NCI-H82 treated with DMSO at 0.1 percent for 48 hours (cell line): ENCODE data around the gene WFDC10A.
A peak's percentile ranks its signal among the peaks of the same experiment; 100 is the strongest.
"Not testable (repeated sequence)": the region's sequence is repeated elsewhere in the genome, so short reads cannot be mapped to it uniquely, and the experiment has no call there.

ENCODE experiments used
- DNase-seq: peaks from one replicate; lab custom pipeline; 2025; ENCODE audit not compliant: unreplicated experiment; lab: John Stamatoyannopoulos, UW

WFDC10A gene

DNA sequence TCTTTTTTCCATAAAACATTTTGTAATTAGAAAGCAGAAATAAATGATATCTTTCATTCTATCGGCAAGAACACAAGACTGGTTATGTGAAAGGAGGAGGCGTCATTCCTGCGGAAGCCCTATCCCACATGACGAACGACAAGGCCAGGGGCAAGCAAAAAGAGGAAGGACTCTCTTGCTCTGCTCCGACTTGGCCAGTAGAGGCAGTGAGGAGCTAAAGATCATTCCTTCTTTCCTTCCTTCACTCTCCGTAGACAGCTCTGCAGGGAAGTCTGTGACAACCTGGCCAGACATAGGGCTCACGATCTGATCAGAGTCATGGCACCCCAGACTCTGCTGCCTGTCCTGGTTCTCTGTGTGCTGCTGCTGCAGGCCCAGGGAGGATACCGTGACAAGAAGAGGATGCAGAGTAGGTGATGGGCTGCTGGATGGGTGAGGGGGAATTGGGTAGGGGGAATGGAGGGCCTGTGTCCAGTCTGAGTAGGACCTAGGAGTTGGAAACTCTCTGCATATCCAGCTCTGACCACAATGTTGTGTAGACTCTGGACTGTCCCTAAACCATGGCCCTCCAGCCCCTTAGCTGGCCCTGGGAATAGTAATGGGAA lies at the start of gene WFDC10A:
Gene WFDC10A (plus strand): TSS at position 244 of the 605 bp plus-strand sequence. CDS start 75 bp downstream, at position 319.
- DNase-seq, result peak; percentile 62

DNA sequence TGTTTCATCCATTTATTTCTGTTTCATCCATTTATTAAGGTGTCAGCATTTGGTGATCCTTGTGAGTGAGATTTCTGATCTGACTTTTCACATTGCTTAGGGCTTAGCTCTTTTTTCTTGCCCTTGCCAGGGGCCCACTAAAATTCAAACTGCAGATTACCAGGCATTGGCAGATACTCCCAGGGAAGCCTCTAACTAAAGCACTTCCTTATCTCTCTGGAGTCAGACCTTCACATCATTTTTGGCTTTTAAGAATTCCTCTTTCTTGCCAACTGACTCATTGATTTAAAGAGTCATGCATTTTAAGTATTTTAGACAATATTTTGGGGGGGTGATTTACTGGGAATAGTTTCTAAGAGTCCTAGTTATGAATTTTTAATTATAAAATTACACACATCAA lies 47.8 kb upstream of the WFDC10A start:
- no peak for DNase-seq

DNA sequence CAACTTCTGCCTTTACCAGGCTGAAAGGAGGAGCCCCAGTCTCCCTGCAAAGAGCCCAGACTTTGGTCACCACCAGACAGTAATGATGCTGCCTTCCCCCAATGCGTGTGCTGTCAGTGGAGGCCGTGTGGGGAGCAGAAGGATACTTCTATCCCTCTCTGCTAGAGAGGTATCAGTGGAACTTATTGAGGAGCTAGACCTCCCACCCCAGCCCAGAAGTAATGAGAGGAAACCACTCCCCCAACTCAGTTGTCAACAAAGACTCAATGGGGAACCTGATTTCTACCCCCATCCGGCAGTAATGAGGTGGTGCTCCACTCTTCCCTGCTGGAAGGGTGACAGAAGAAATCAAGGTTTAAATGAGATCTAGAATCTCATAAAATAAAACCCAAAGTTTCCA lies 46.0 kb upstream of the WFDC10A start:
- no peak for DNase-seq

- not testable (repeated sequence) for DNase-seq
Observed at GRCh38 chr20:45584294-45584693, 45.2 kb upstream of the WFDC10A start.

- DNase-seq, result not testable (repeated sequence)
Observed at GRCh38 chr20:45585986-45586385, 43.6 kb upstream of the WFDC10A start.

- no peak for DNase-seq
Observed at GRCh38 chr20:45588800-45589199, 40.7 kb upstream of the WFDC10A start.

- DNase-seq, result no peak
Observed at GRCh38 chr20:45589725-45590124, 39.8 kb upstream of the WFDC10A start.

GRCh38 chr20:45592574-45593189 lies 36.9 kb upstream of the WFDC10A start:
- peak; percentile 41 for DNase-seq

- DNase-seq, result no peak
Observed at GRCh38 chr20:45593498-45593897, 36.0 kb upstream of the WFDC10A start.

DNA sequence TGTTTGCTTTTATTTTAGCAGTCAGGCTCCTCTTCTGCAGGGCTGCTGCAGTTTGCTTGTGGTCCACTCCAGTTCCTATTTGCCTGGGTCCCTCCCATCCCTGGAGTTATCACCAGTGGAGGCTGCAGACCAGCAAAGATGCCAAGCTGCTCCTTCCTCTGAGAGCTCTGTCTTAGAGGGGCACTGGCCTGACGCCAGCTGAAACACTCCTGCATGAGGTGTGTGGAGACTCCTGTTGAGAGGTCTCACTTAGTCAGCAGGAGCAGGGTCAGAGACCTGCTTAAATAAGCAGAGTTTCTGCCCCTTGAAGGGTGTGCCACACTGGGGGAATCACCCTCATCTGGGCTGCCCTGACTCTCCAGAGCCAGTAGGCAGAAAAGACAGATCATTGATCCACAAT lies 34.3 kb upstream of the WFDC10A start:
- no peak for DNase-seq

DNA sequence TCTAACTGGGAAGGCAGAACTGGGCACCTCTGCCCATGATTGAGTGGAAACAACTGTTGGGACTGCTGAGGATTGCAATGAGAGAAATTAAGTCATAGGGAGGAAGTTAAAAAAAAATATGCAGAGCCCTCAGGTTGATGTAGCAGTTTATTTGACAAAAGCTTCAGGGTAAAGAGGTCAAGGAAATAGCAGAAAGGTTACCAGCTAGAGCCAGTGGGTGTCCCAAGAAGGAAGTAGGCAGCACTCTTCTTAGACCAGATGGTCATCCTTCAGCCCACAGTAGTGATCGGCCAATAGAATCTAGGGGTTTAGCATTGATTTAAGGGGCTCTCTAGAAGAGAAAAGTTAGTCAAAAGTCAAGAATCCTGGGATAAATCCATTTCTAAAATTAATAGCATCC lies 21.7 kb upstream of the WFDC10A start:
- DNase-seq, result no peak

- no peak for DNase-seq
Observed at GRCh38 chr20:45611054-45611453, 18.5 kb upstream of the WFDC10A start.

GRCh38 chr20:45612314-45612713 lies 17.2 kb upstream of the WFDC10A start:
- no peak for DNase-seq

DNA sequence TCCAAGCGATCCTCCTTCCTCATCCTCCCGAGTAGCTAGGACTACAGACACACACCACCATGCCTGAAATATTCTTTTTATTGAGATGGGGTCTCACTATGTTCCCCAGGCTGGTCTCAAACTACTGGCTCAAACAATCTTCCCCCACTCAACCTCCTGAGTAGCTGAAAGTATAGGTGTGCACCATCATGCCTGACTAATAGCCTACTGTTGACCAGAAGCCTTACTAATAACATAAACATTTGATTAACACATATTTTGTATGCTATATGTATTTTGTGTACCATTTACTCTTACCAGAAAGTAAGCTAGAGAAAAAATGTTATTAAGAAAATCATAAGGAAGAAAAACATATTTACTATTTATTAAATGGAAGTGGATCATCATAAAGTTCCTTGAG lies 11.9 kb upstream of the WFDC10A start:
- no peak for DNase-seq

- DNase-seq, result no peak
Observed at GRCh38 chr20:45621593-45621992, 7.9 kb upstream of the WFDC10A start.

DNA sequence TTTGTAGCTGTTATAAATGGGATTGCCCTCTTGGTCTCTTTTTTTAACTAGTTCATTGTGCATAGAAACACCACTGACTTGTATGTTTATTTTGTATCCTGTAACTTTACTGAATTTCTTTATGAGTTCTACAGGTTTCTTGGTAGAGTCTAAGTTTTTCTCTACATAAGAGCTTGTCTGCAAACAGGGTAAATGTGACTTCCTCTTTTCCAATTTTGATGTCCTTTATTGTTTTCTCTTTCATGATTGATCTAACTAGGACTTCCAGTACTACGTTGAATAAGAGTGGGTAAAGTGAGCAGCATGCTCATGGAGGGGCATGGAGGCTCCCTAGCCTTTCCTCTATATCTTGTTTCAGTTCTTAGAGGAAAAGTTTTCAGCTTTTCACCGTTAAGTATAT lies 3.0 kb upstream of the WFDC10A start:
- DNase-seq, result no peak

GRCh38 chr20:45630371-45630770 lies 832 bp downstream of the WFDC10A start:
- no peak for DNase-seq

DNA sequence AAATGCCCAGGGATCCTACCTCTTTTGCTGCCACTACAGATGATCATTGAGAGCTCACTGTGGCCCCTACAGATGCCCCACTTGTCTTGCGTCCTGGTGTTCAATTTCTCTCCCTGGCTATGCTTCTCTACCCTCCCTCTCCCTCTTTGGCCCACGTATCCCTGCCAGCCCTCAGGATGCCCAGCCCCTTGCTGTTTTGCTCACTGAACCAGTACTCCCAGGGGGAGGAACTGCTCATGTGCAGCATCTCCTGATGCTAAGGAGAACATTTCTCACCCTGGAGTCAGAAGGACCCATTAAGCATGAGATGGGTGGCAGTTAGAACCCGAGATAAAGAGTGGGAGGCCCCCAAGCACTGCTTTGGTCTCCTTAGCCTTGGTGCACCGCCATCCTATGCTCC lies 1.6 kb downstream of the WFDC10A start, which contains the start of gene WFDC9:
Gene WFDC9 (minus strand): TSS at position 101 of the 400 bp plus-strand sequence. CDS start 21,103 bp downstream, outside the sequence.
- DNase-seq, result no peak

- no peak for DNase-seq
Observed at GRCh38 chr20:45636513-45636912, 7.0 kb downstream of the WFDC10A start.

DNA sequence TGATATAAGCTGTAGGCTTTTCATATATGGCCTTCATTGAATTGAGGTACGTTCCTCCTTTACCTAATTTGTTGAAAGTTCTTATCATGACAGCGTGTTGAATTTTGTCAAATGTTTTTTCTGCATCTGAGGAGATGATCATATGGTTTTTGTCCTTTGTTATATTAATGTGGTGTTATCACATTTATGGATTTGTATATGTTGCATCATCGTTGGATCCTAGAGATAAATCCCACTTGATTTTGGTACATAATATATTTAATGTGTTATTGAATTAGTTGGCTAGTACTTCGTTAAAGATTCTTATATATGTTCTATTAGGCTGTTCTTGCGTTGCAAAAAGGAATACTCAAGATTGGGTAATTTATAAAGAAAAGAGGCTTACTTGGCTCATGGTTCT lies 10.1 kb downstream of the WFDC10A start:
- DNase-seq, result no peak

GRCh38 chr20:45641076-45641475 lies 11.5 kb downstream of the WFDC10A start:
- DNase-seq, result not testable (repeated sequence)

GRCh38 chr20:45645869-45646268 lies 16.3 kb downstream of the WFDC10A start:
- DNase-seq, result not testable (repeated sequence)

DNA sequence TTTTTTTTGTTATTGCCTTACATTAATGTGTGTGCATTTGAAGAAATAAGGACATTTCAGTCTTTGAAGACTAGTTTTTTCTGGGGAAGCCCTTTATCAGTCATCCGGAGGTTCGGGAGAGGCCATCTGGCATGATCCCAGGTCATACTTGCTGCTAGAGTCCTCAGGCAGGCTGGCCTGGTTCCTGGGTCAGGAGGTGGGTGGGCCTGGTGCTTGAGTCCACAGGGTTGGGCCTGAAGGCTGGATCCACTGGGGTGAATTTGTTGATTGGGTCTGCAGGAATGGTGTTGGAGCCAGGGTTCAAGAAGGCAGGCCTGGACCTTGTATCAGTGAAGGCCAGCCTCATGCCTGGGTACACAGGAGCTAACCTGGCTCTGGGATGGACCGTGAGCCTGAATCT lies 17.3 kb downstream of the WFDC10A start:
- no peak for DNase-seq
